Keratinocyte (primary cell): Measurements from ENCODE around the gene C1R. TPM values are rescaled to one million over a fixed set of nuclear protein-coding genes. Genes with fewer than 3 reads are reported as not detected.

Source experiments
- DNase-seq: peaks from one replicate; pipeline ENCODE4 v3.0.0-alpha.2; 2011; ENCODE audit warnings: low read depth, missing footprints, low spot score
- FAIRE-seq: peaks from 2 replicates; lab custom pipeline; 2011; peaks lifted over from hg19 to GRCh38; lab: Jason Lieb, UNC
- H2AFZ ChIP-seq: 2 replicates; pipeline ENCODE4 v1.6.0; 2012; ENCODE audit warnings: low read length, control low read depth, inconsistent platforms; ENCODE audit not compliant: control insufficient read depth
- H3K27ac ChIP-seq: 2 replicates; pipeline ENCODE4 v1.5.1; 2011; ENCODE audit warnings: low read length; ENCODE audit not compliant: control insufficient read depth, insufficient read depth
- H3K27me3 ChIP-seq: 3 replicates; pipeline ENCODE4 v1.6.0; 2011; ENCODE audit warnings: low read length; ENCODE audit not compliant: control insufficient read depth, insufficient read depth; ENCODE audit errors: extremely low read depth
- H3K36me3 ChIP-seq, 2 experiments: 2 replicates in 1 of 2; 3 replicates in 1 of 2; pipeline ENCODE4 v1.5.1; 2011; ENCODE audit warnings: low read length in 2 of 2, mild to moderate bottlenecking in 1 of 2; ENCODE audit not compliant: control insufficient read depth in 2 of 2, insufficient read depth in 2 of 2; ENCODE audit errors: extremely low read depth in 1 of 2
- H3K4me1 ChIP-seq: 3 replicates; pipeline ENCODE4 v1.5.1; 2011; ENCODE audit warnings: low read length; ENCODE audit not compliant: control insufficient read depth, insufficient read depth; ENCODE audit errors: extremely low read depth
- H3K4me2 ChIP-seq: 3 replicates; pipeline ENCODE4 v1.6.0; 2011; ENCODE audit warnings: low read depth, low read length; ENCODE audit not compliant: control insufficient read depth, insufficient read depth; ENCODE audit errors: extremely low read depth
- H3K4me3 ChIP-seq, 3 experiments: fragments of 200-600 bp in 1 of 3; sonication (generic) in 1 of 3; 2 replicates in 2 of 3; 3 replicates in 1 of 3; pipeline ENCODE4 v1.5.1; 2011 to 2016; ENCODE audit warnings: low read length in 3 of 3, mild to moderate bottlenecking in 3 of 3, control low read depth in 2 of 3, inconsistent platforms in 1 of 3, low read depth in 1 of 3, mixed read lengths in 1 of 3, mixed run types in 1 of 3, moderate library complexity in 1 of 3; ENCODE audit not compliant: control insufficient read depth in 2 of 3, insufficient read depth in 2 of 3; ENCODE audit errors: extremely low read depth in 1 of 3
- H3K79me2 ChIP-seq: 2 replicates; pipeline ENCODE4 v1.6.0; 2012; ENCODE audit warnings: low read length; ENCODE audit not compliant: control insufficient read depth, insufficient read depth
- H3K9ac ChIP-seq: 3 replicates; pipeline ENCODE4 v1.6.0; 2011; ENCODE audit warnings: low read length; ENCODE audit not compliant: control insufficient read depth, insufficient read depth; ENCODE audit errors: extremely low read depth
- H3K9me1 ChIP-seq: 3 replicates; pipeline ENCODE4 v1.6.0; 2011; ENCODE audit warnings: low read length; ENCODE audit not compliant: control insufficient read depth, insufficient read depth; ENCODE audit errors: extremely low read depth
- H3K9me3 ChIP-seq: 2 replicates; pipeline ENCODE4 v1.5.1; 2012; ENCODE audit warnings: low read depth, low read length; ENCODE audit not compliant: control insufficient read depth
- H4K20me1 ChIP-seq: 3 replicates; pipeline ENCODE4 v1.6.0; 2011; ENCODE audit warnings: low read length; ENCODE audit not compliant: control insufficient read depth, insufficient read depth; ENCODE audit errors: extremely low read depth
- CTCF ChIP-seq, 3 experiments: IDR thresholded peaks in 1 of 3; conservative IDR thresholded peaks in 1 of 3; optimal IDR thresholded peaks in 1 of 3; 2 replicates in 2 of 3; 3 replicates in 1 of 3; pipeline versions ENCODE3 to v1.5.1; 2011; ENCODE audit warnings: low read length in 3 of 3, mild to moderate bottlenecking in 3 of 3, moderate library complexity in 2 of 3, control low read depth in 1 of 3, inconsistent platforms in 1 of 3; ENCODE audit not compliant: insufficient read depth in 2 of 3; ENCODE audit errors: extremely low read depth in 1 of 3
- EZH2 ChIP-seq: IDR thresholded peaks from one replicate; pipeline ENCODE4 v1.6.1; 2012; ENCODE audit warnings: inconsistent platforms, mild to moderate bottlenecking, low read length, moderate library complexity
- dilution Hi-C: fragments of 300-500 bp; cut with MboI; formaldehyde crosslinking; loops from one replicate; pipeline ENCODE4 v1.7.0; 2020; ENCODE audit warnings: low sequenced_read_pairs; ENCODE audit not compliant: extremely low pct_ligation_motif_present
- polyA plus RNA-seq, 5 experiments: library from polyadenylated mRNA; depleted of rRNA in 3 of 5; stranded (reverse) in 3 of 5; stranded (forward) in 1 of 5; unstranded in 1 of 5; fragments of >200 nt; gene quantifications; 1 replicate in 1 of 5; 2 replicates in 3 of 5; 3 replicates in 1 of 5; pipeline versions ENCODE4 v1.2.1 to v1.2.3, GENCODE V29; 2011 to 2012; ENCODE audit warnings: missing spikeins in 2 of 5, low read depth in 1 of 5, low replicate concordance in 1 of 5

C1R gene
- polyA plus RNA-seq, 1 donor (not counting 4 experiments of a cell fraction or from before 2014, with no cell fraction given) = 2.8 TPM

GRCh38 chr12:7065073-7065623 is 27.1 kb downstream of the C1R start:
- H3K4me1 ChIP-seq = peaks cover 26% of the 10 kb centered on the region
- FAIRE-seq = no peak
- no peak overlapping the region for H3K4me2 ChIP-seq

GRCh38 chr12:7064516-7064915 is 27.7 kb downstream of the C1R start:
- H2AFZ ChIP-seq = no peak overlapping the region
- H3K9ac ChIP-seq = no peak overlapping the region
- H3K9me3 ChIP-seq = no peaks in the 10 kb centered on the region
- H3K79me2 ChIP-seq = no peaks in the 10 kb centered on the region
- TF ChIP-seq CTCF (optimal IDR thresholded peaks at IDR 0.05 in 1 of 3, IDR thresholded peaks at IDR 0.05 in 1 of 3, conservative IDR thresholded peaks at IDR 0.05 in 1 of 3; ENCODE audit: extremely low read depth in 1 of 3, insufficient read depth in 2 of 3, low read length in 3 of 3) (no peak), EZH2 (no peak)
- dilution Hi-C loops = no loop called here
- peaks cover 29% of the 10 kb centered on the region for H3K4me1 ChIP-seq
- no peak overlapping the region for H3K4me2 ChIP-seq
- no peaks in the 10 kb centered on the region for H3K27me3 ChIP-seq
- peaks cover 2% of the 10 kb centered on the region for H3K9me1 ChIP-seq
- no peak overlapping the region for H3K27ac ChIP-seq
- H4K20me1 ChIP-seq = no peaks in the 10 kb centered on the region
- DNase-seq = no peak
- no peaks in the 10 kb centered on the region for H3K36me3 ChIP-seq
- no peak for FAIRE-seq
- no peak overlapping the region for H3K4me3 ChIP-seq

More at GRCh38 chr12:7065073-7065623, 27.1 kb downstream of the C1R start:
- dilution Hi-C loops = no loop called here
- Histone ChIP-seq H4K20me1 (no peaks in the 10 kb centered on the region), H3K9ac (no peak overlapping the region), H3K9me3 (no peaks in the 10 kb centered on the region), H3K36me3 (no peaks in the 10 kb centered on the region), H3K9me1 (peaks cover 2% of the 10 kb centered on the region), H3K27ac (no peak overlapping the region), H3K27me3 (no peaks in the 10 kb centered on the region), H3K79me2 (no peaks in the 10 kb centered on the region), H3K4me3 (no peak overlapping the region), H2AFZ (no peak overlapping the region)
- TF ChIP-seq CTCF (optimal IDR thresholded peaks at IDR 0.05 in 1 of 3, IDR thresholded peaks at IDR 0.05 in 1 of 3, conservative IDR thresholded peaks at IDR 0.05 in 1 of 3; ENCODE audit: extremely low read depth in 1 of 3, insufficient read depth in 2 of 3, low read length in 3 of 3) (no peak), EZH2 (no peak)
- DNase-seq = no peak
